ENCODE measurements around the gene NEK1. TPM values are rescaled to one million over a fixed set of nuclear protein-coding genes. Genes with fewer than 3 reads are reported as not detected.

The NEK1 gene
- total RNA-seq, 1 experiment from 2014 or later, result 10.3 TPM

DNA sequence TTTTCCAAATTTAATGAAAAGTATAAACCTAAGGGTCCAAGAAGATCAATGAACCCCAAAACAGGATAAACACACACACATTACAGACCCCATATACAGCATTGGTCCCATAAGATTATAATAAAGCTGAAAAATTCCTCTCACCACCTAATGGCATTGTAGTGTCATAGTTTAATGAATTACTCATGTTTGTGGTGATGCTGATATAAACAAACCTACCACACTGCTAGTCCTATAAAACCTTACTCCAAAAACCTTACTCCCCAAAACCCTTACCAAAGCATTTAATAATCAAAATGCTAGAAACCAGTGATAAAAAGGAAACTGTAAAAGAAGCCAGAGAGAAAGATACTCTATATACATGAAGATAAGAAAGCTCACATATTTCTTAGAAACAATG is 193.5 kb downstream of the NEK1 start:
- H3K4me1 Mint-ChIP-seq, result peaks cover 16% of the 10 kb centered on the region
- no peak overlapping the region for H3K27ac Mint-ChIP-seq
- H3K36me3 Mint-ChIP-seq, result no peaks in the 10 kb centered on the region
- H3K27me3 Mint-ChIP-seq (ENCODE audit: low read depth), result no peaks in the 10 kb centered on the region
- POLR2A ChIA-PET, result no interaction called here
- no peak for DNase-seq (ENCODE audit: low spot score)
- no peaks in the 10 kb centered on the region for H3K9me3 Mint-ChIP-seq
- H3K4me3 Mint-ChIP-seq, result no peak overlapping the region
- CTCF ChIA-PET, result no interaction called here
- ATAC-seq, result no peak
- TF ChIP-seq, protein P1, sequence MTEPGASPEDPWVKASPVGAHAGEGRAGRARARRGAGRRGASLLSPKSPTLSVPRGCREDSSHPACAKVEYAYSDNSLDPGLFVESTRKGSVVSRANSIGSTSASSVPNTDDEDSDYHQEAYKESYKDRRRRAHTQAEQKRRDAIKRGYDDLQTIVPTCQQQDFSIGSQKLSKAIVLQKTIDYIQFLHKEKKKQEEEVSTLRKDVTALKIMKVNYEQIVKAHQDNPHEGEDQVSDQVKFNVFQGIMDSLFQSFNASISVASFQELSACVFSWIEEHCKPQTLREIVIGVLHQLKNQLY (CRISPR knock-in tag; IDR thresholded peaks at IDR 0.05), result no peak
- TF ChIP-seq RORB (CRISPR knock-in tag; IDR thresholded peaks at IDR 0.05) (no peak), GABPB1 (CRISPR knock-in tag; IDR thresholded peaks at IDR 0.05) (no peak), CREM (CRISPR knock-in tag; IDR thresholded peaks at IDR 0.05) (no peak), SMAD3 (CRISPR knock-in tag; IDR thresholded peaks at IDR 0.05; ENCODE audit: borderline replicate concordance) (no peak), GRHL2 (CRISPR knock-in tag; IDR thresholded peaks at IDR 0.05; ENCODE audit: insufficient replicate concordance, severe bottlenecking) (no peak), NFYB (CRISPR knock-in tag; conservative IDR thresholded peaks at IDR 0.05; ENCODE audit: low read depth) (no peak), GTF2I (CRISPR knock-in tag; conservative IDR thresholded peaks at IDR 0.05) (no peak), MXD4 (CRISPR knock-in tag; IDR thresholded peaks at IDR 0.05; ENCODE audit: borderline replicate concordance) (no peak), NR3C1 (CRISPR knock-in tag; conservative IDR thresholded peaks at IDR 0.05; ENCODE audit: low read depth) (no peak), ZNF317 (CRISPR knock-in tag; IDR thresholded peaks at IDR 0.05; ENCODE audit: borderline replicate concordance, low read depth) (no peak), ZNF671 (CRISPR knock-in tag; IDR thresholded peaks at IDR 0.05) (no peak), TEAD1 (CRISPR knock-in tag; IDR thresholded peaks at IDR 0.05) (no peak), ETV6 (CRISPR knock-in tag; IDR thresholded peaks at IDR 0.05) (no peak)
- TF ChIP-seq, protein P2, sequence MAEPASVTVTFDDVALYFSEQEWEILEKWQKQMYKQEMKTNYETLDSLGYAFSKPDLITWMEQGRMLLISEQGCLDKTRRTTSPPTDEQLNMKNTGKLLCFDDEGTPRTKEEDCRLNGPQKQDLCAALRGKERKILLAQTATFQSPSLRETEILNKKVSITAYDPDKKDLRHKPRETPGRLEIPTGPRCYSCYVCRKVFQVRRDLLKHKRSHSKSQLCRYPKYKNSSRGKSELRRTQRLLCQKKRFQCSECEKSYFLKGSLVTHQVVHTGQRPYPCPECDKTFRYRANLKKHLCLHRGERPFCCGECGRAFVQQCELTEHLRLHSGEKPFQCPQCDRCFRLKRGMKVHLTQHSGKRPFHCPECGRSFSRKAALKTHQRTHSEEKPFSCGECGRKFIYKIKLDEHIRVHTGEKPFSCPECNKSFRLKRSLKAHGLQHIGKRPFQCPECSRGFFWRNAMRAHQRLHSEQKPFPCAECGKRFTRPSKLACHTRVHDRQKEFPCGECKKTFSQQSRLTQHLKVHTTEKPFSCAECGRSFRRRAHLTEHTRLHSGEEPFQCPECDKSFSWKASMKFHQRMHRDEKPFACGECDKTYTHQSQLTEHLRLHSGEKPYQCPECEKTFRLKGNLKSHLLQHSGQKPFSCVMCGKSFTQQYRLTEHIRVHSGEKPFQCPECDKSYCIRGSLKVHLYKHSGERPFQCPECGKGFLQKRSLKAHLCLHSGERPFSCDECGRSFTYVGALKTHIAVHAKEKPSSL (CRISPR knock-in tag; conservative IDR thresholded peaks at IDR 0.05), result no peak
- TF ChIP-seq, protein P3, sequence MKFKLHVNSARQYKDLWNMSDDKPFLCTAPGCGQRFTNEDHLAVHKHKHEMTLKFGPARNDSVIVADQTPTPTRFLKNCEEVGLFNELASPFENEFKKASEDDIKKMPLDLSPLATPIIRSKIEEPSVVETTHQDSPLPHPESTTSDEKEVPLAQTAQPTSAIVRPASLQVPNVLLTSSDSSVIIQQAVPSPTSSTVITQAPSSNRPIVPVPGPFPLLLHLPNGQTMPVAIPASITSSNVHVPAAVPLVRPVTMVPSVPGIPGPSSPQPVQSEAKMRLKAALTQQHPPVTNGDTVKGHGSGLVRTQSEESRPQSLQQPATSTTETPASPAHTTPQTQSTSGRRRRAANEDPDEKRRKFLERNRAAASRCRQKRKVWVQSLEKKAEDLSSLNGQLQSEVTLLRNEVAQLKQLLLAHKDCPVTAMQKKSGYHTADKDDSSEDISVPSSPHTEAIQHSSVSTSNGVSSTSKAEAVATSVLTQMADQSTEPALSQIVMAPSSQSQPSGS (CRISPR knock-in tag; IDR thresholded peaks at IDR 0.05; ENCODE audit: borderline replicate concordance, low read depth), result no peak
- TF ChIP-seq, protein P4, sequence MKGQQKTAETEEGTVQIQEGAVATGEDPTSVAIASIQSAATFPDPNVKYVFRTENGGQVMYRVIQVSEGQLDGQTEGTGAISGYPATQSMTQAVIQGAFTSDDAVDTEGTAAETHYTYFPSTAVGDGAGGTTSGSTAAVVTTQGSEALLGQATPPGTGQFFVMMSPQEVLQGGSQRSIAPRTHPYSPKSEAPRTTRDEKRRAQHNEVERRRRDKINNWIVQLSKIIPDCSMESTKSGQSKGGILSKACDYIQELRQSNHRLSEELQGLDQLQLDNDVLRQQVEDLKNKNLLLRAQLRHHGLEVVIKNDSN (CRISPR knock-in tag; IDR thresholded peaks at IDR 0.05), result no peak
- TF ChIP-seq, protein P5, sequence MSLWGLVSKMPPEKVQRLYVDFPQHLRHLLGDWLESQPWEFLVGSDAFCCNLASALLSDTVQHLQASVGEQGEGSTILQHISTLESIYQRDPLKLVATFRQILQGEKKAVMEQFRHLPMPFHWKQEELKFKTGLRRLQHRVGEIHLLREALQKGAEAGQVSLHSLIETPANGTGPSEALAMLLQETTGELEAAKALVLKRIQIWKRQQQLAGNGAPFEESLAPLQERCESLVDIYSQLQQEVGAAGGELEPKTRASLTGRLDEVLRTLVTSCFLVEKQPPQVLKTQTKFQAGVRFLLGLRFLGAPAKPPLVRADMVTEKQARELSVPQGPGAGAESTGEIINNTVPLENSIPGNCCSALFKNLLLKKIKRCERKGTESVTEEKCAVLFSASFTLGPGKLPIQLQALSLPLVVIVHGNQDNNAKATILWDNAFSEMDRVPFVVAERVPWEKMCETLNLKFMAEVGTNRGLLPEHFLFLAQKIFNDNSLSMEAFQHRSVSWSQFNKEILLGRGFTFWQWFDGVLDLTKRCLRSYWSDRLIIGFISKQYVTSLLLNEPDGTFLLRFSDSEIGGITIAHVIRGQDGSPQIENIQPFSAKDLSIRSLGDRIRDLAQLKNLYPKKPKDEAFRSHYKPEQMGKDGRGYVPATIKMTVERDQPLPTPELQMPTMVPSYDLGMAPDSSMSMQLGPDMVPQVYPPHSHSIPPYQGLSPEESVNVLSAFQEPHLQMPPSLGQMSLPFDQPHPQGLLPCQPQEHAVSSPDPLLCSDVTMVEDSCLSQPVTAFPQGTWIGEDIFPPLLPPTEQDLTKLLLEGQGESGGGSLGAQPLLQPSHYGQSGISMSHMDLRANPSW (CRISPR knock-in tag; conservative IDR thresholded peaks at IDR 0.05; ENCODE audit: low read depth), result no peak
- TF ChIP-seq, protein P6, sequence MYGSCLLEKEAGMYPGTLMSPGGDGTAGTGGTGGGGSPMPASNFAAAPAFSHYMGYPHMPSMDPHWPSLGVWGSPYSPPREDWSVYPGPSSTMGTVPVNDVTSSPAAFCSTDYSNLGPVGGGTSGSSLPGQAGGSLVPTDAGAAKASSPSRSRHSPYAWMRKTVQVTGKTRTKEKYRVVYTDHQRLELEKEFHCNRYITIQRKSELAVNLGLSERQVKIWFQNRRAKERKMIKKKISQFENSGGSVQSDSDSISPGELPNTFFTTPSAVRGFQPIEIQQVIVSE (CRISPR knock-in tag; IDR thresholded peaks at IDR 0.05; ENCODE audit: borderline replicate concordance), result no peak
